ENCODE data around the gene TK1.

DNA sequence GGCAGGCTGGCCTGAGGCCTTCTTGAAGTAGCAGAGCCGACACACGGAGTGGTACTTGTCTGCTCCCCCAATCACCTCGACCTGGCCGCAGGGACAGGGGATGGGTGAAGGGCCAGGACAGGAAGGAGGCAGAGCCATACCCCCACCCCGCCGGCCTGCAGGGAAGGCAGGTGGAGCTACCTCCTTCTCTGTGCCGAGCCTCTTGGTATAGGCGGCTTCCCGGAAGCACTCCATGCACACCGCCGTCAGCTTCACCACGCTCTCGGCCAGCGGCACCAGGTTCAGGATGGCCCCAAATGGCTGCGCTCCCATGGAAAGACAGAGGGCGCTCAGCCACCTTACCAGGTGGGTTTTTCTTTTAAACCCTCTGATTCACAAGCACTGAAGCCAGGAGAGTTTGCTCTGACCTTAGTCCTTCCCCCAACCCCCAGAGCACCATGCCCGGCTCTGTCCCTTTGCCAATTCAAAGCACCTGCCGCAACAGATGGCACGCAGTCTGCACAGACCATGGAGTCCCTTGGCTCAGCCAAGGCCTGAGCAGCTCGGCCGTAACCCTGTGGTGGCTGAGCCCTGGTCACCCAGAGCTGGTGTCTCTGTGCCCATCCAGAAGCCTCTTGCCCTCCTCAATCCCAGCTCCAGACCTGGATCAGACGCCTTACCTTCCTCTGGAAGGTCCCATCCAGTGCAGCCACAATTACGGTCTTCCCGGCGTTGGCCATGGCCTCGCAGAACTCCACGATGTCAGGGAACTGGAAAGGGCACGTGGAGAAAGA lies 11.8 kb downstream of the TK1 start:
- TF ChIP-seq, protein P1, sequence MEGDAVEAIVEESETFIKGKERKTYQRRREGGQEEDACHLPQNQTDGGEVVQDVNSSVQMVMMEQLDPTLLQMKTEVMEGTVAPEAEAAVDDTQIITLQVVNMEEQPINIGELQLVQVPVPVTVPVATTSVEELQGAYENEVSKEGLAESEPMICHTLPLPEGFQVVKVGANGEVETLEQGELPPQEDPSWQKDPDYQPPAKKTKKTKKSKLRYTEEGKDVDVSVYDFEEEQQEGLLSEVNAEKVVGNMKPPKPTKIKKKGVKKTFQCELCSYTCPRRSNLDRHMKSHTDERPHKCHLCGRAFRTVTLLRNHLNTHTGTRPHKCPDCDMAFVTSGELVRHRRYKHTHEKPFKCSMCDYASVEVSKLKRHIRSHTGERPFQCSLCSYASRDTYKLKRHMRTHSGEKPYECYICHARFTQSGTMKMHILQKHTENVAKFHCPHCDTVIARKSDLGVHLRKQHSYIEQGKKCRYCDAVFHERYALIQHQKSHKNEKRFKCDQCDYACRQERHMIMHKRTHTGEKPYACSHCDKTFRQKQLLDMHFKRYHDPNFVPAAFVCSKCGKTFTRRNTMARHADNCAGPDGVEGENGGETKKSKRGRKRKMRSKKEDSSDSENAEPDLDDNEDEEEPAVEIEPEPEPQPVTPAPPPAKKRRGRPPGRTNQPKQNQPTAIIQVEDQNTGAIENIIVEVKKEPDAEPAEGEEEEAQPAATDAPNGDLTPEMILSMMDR (IDR thresholded peaks at IDR 0.05), result no peak
- TF ChIP-seq POLR2A (IDR thresholded peaks at IDR 0.05), result no peak
- no peak for TF ChIP-seq POLR2AphosphoS5 (IDR thresholded peaks at IDR 0.05)
- TF ChIP-seq EP300 (IDR thresholded peaks at IDR 0.05), result no peak
